Measurements from ENCODE around the gene RSKR. TPM values are rescaled to one million over a fixed set of nuclear protein-coding genes. Genes with fewer than 3 reads are reported as not detected.

RSKR gene
- total RNA-seq, 4 donors from 2014 or later, result 3.5 to 43.7 (median 15.2) TPM

GRCh38 chr17:28573040-28573380, 41.0 kb downstream of the RSKR start:
- no peak overlapping the region for H3K4me3 ChIP-seq
- no peaks in the 10 kb centered on the region for H3K9me3 ChIP-seq
- TF ChIP-seq CTCF (IDR thresholded peaks at IDR 0.05) (no peak), POLR2AphosphoS5 (IDR thresholded peaks at IDR 0.05) (no peak), EP300 (IDR thresholded peaks at IDR 0.05) (no peak), POLR2A (IDR thresholded peaks at IDR 0.05) (no peak)
- no peaks in the 10 kb centered on the region for H3K27me3 ChIP-seq
- H3K4me1 ChIP-seq, result peaks cover 32% of the 10 kb centered on the region
- H3K36me3 ChIP-seq, result no peaks in the 10 kb centered on the region
- no peak overlapping the region for H3K27ac ChIP-seq
- DNase-seq (ENCODE audit: low spot score in 2 of 2), result no peak

- TF ChIP-seq POLR2A (IDR thresholded peaks at IDR 0.05) (no peak), POLR2AphosphoS5 (IDR thresholded peaks at IDR 0.05) (no peak), CTCF (IDR thresholded peaks at IDR 0.05) (no peak), EP300 (IDR thresholded peaks at IDR 0.05) (no peak)
- 71% methylated on average over 5 of the region's 5 CpGs for WGBS
- Histone ChIP-seq H3K4me1 (peaks cover 32% of the 10 kb centered on the region), H3K36me3 (no peaks in the 10 kb centered on the region), H3K4me3 (peak overlapping the region; percentile 97), H3K9me3 (no peaks in the 10 kb centered on the region), H3K27ac (no peak overlapping the region), H3K27me3 (no peaks in the 10 kb centered on the region)
- DNase-seq (ENCODE audit: low spot score in 2 of 2), result no peak
Observed at GRCh38 chr17:28572259-28573039, 41.5 kb downstream of the RSKR start.

- peak; percentile 98 to 99 for DNase-seq (ENCODE audit: low spot score in 2 of 2)
- H3K4me1 ChIP-seq, result peaks cover 26% of the 10 kb centered on the region
- peak within 1 kb of the TSS; percentile 97 for H3K4me3 ChIP-seq
- WGBS, result 1% methylated on average over 13 of the region's 49 CpGs
- TF ChIP-seq EP300 (IDR thresholded peaks at IDR 0.05) (no peak), CTCF (IDR thresholded peaks at IDR 0.05) (no peak), POLR2A (IDR thresholded peaks at IDR 0.05) (peak in 1 of 2 donors; percentile 58), POLR2AphosphoS5 (IDR thresholded peaks at IDR 0.05) (peak in 2 of 3 donors; percentile 20 to 34)
- no peaks in the 10 kb centered on the region for H3K9me3 ChIP-seq
- peak within 1 kb of the TSS; percentile 47 for H3K27ac ChIP-seq
- no peaks in the 10 kb centered on the region for H3K27me3 ChIP-seq
- H3K36me3 ChIP-seq, result no peaks in the 10 kb centered on the region
Observed at GRCh38 chr17:28571361-28572122, 42.4 kb downstream of the RSKR start, which contains the start of gene PIGS. Gene PIGS, minus strand, starts transcription at chr17:28571524. Its CDS starts 28 bp downstream, at chr17:28571496.

GRCh38 chr17:28570716-28571360, 43.1 kb downstream of the RSKR start:
- no peaks in the 10 kb centered on the region for H3K9me3 ChIP-seq
- peak overlapping the region; percentile 47 for H3K27ac ChIP-seq
- WGBS, result 1% methylated on average over 33 of the region's 39 CpGs
- H3K36me3 ChIP-seq, result no peaks in the 10 kb centered on the region
- H3K4me3 ChIP-seq, result peak overlapping the region; percentile 97
- DNase-seq (ENCODE audit: low spot score in 2 of 2), result no peak
- no peaks in the 10 kb centered on the region for H3K27me3 ChIP-seq
- TF ChIP-seq POLR2A (IDR thresholded peaks at IDR 0.05), result no peak
- TF ChIP-seq EP300 (IDR thresholded peaks at IDR 0.05), result no peak
- no peak for TF ChIP-seq CTCF (IDR thresholded peaks at IDR 0.05)
- no peak for TF ChIP-seq POLR2AphosphoS5 (IDR thresholded peaks at IDR 0.05)
- H3K4me1 ChIP-seq, result peaks cover 23% of the 10 kb centered on the region

GRCh38 chr17:28569446-28569845, 44.5 kb downstream of the RSKR start:
- peaks cover 23% of the 10 kb centered on the region for H3K4me1 ChIP-seq
- 96% methylated on average over 1 of the region's 1 CpG for WGBS
- no peak for TF ChIP-seq EP300 (IDR thresholded peaks at IDR 0.05)
- no peak for TF ChIP-seq POLR2AphosphoS5 (IDR thresholded peaks at IDR 0.05)
- no peak for TF ChIP-seq CTCF (IDR thresholded peaks at IDR 0.05)
- no peak for TF ChIP-seq POLR2A (IDR thresholded peaks at IDR 0.05)
- DNase-seq (ENCODE audit: low spot score in 2 of 2), result no peak
- no peaks in the 10 kb centered on the region for H3K36me3 ChIP-seq
- H3K9me3 ChIP-seq, result no peaks in the 10 kb centered on the region
- no peak overlapping the region for H3K27ac ChIP-seq
- no peaks in the 10 kb centered on the region for H3K27me3 ChIP-seq
- no peak overlapping the region for H3K4me3 ChIP-seq
